Osteoblast (primary cell): ENCODE data around the gene GATA5. TPM values are rescaled to one million over a fixed set of nuclear protein-coding genes. Genes with fewer than 3 reads are reported as not detected.

ENCODE experiments used
- DNase-seq: peaks from one replicate; pipeline ENCODE4 v3.0.0; 2011; ENCODE audit warnings: low spot score, mixed read lengths; ENCODE audit not compliant: insufficient read length; ENCODE audit errors: missing footprints
- H2AFZ ChIP-seq: 2 replicates; pipeline ENCODE4 v1.6.0; 2011; ENCODE audit warnings: mild to moderate bottlenecking, low read length
- H3K27ac ChIP-seq: 2 replicates; pipeline ENCODE4 v1.5.1; 2011; ENCODE audit warnings: mild to moderate bottlenecking, low read depth, low read length, moderate library complexity
- H3K27me3 ChIP-seq: 2 replicates; pipeline ENCODE4 v1.6.0; 2012; ENCODE audit warnings: mild to moderate bottlenecking, control low read depth, inconsistent platforms, low read length, moderate library complexity; ENCODE audit not compliant: insufficient read depth
- H3K36me3 ChIP-seq: 2 replicates; pipeline ENCODE4 v1.5.1; 2011; ENCODE audit warnings: mild to moderate bottlenecking, low read length, control low read depth, moderate library complexity; ENCODE audit not compliant: insufficient read depth
- H3K4me1 ChIP-seq: 2 replicates; pipeline ENCODE4 v1.5.1; 2011; ENCODE audit warnings: mild to moderate bottlenecking, low read length, control low read depth, moderate library complexity; ENCODE audit not compliant: insufficient read depth
- H3K4me2 ChIP-seq: 2 replicates; pipeline ENCODE4 v1.6.0; 2011; ENCODE audit warnings: mild to moderate bottlenecking, low read length; ENCODE audit not compliant: insufficient read depth
- H3K4me3 ChIP-seq: fragments of 200-600 bp; sonication (generic); 3 replicates; pipeline ENCODE4 v1.5.1; 2012; ENCODE audit warnings: mild to moderate bottlenecking, low read length, inconsistent platforms; ENCODE audit not compliant: insufficient read depth
- H3K79me2 ChIP-seq: 2 replicates; pipeline ENCODE4 v1.6.0; 2012; ENCODE audit warnings: mild to moderate bottlenecking, low read length, control low read depth, inconsistent platforms; ENCODE audit not compliant: insufficient read depth
- H3K9me3 ChIP-seq: 2 replicates; pipeline ENCODE4 v1.5.1; 2011; ENCODE audit warnings: low read depth, low read length, control low read depth
- H4K20me1 ChIP-seq: 2 replicates; pipeline ENCODE4 v1.6.0; 2012; ENCODE audit warnings: mild to moderate bottlenecking, low read length, control low read depth; ENCODE audit not compliant: insufficient read depth
- CTCF ChIP-seq: IDR thresholded peaks from 2 replicates; pipeline ENCODE4 v1.5.1; 2011; ENCODE audit warnings: mild to moderate bottlenecking, low read depth, low read length, moderate library complexity; ENCODE audit errors: extremely low read depth
- total RNA-seq: library from RNA; depleted of rRNA; stranded (reverse); fragments of >200 nt; gene quantifications from 2 replicates; pipeline ENCODE4 v1.2.3, GENCODE V29; 2012

The GATA5 gene
- total RNA-seq, 1 donor, result not detected

- Histone ChIP-seq H3K9me3 (no peaks in the 10 kb centered on the region), H3K4me3 (no peak overlapping the region), H3K4me2 (no peak overlapping the region), H4K20me1 (no peaks in the 10 kb centered on the region), H3K27ac (no peak overlapping the region), H3K4me1 (no peaks in the 10 kb centered on the region), H2AFZ (no peak overlapping the region), H3K36me3 (no peaks in the 10 kb centered on the region), H3K79me2 (no peaks in the 10 kb centered on the region), H3K27me3 (peaks cover 3% of the 10 kb centered on the region)
- no peak for TF ChIP-seq CTCF
- no peak for DNase-seq
Measured at GRCh38 chr20:62446888-62447869, 28.6 kb downstream of the GATA5 start.

- H3K79me2 ChIP-seq, result no peaks in the 10 kb centered on the region
- DNase-seq, result no peak
- no peaks in the 10 kb centered on the region for H3K4me1 ChIP-seq
- H2AFZ ChIP-seq, result no peak overlapping the region
- TF ChIP-seq CTCF, result no peak
- no peaks in the 10 kb centered on the region for H3K9me3 ChIP-seq
- H3K4me3 ChIP-seq, result no peak overlapping the region
- H3K27ac ChIP-seq, result no peak overlapping the region
- peaks cover 3% of the 10 kb centered on the region for H3K27me3 ChIP-seq
- H3K4me2 ChIP-seq, result no peak overlapping the region
- H3K36me3 ChIP-seq, result no peaks in the 10 kb centered on the region
- no peaks in the 10 kb centered on the region for H4K20me1 ChIP-seq
Measured at GRCh38 chr20:62446481-62446880, 29.3 kb downstream of the GATA5 start.

- DNase-seq, result no peak
- no peak overlapping the region for H3K4me3 ChIP-seq
- TF ChIP-seq CTCF, result no peak
- H3K4me1 ChIP-seq, result no peaks in the 10 kb centered on the region
- H3K4me2 ChIP-seq, result no peak overlapping the region
- no peaks in the 10 kb centered on the region for H3K9me3 ChIP-seq
- H3K27me3 ChIP-seq, result peaks cover 3% of the 10 kb centered on the region
- H2AFZ ChIP-seq, result no peak overlapping the region
- H3K27ac ChIP-seq, result no peak overlapping the region
- H3K79me2 ChIP-seq, result no peaks in the 10 kb centered on the region
- no peaks in the 10 kb centered on the region for H4K20me1 ChIP-seq
- no peaks in the 10 kb centered on the region for H3K36me3 ChIP-seq
Measured at GRCh38 chr20:62445553-62446340, 30.0 kb downstream of the GATA5 start.

GRCh38 chr20:62444286-62444685 lies 31.5 kb downstream of the GATA5 start:
- H3K9me3 ChIP-seq, result no peaks in the 10 kb centered on the region
- H3K27me3 ChIP-seq, result peaks cover 3% of the 10 kb centered on the region
- H3K4me1 ChIP-seq, result no peaks in the 10 kb centered on the region
- H4K20me1 ChIP-seq, result no peaks in the 10 kb centered on the region
- no peaks in the 10 kb centered on the region for H3K79me2 ChIP-seq
- DNase-seq, result no peak
- TF ChIP-seq CTCF, result no peak
- H3K4me3 ChIP-seq, result no peak overlapping the region
- no peak overlapping the region for H2AFZ ChIP-seq
- H3K4me2 ChIP-seq, result no peak overlapping the region
- H3K27ac ChIP-seq, result no peak overlapping the region
- no peaks in the 10 kb centered on the region for H3K36me3 ChIP-seq
